Medulla oblongata (tissue), 1 donor: ENCODE measurements around the gene E2F1.
"Not testable (repeated sequence)": the region's sequence is repeated elsewhere in the genome, so short reads cannot be mapped to it uniquely, and the experiment has no call there.

Experiments used
- DNase-seq: peaks from one replicate; pipeline ENCODE4 v3.0.0-alpha.2; 2015; ENCODE audit errors: extremely low spot score

E2F1 gene

GRCh38 chr20:33658929-33659328 lies 27.3 kb downstream of the E2F1 start:
- no peak for DNase-seq

- DNase-seq, result no peak
Measured at GRCh38 chr20:33658510-33658909, 27.7 kb downstream of the E2F1 start.

GRCh38 chr20:33657704-33658095 lies 28.5 kb downstream of the E2F1 start:
- no peak for DNase-seq

GRCh38 chr20:33656783-33657703 lies 29.1 kb downstream of the E2F1 start:
- DNase-seq, result no peak

GRCh38 chr20:33656010-33656782 lies 30.0 kb downstream of the E2F1 start:
- DNase-seq, result no peak

GRCh38 chr20:33655164-33655563 lies 31.0 kb downstream of the E2F1 start:
- no peak for DNase-seq

- DNase-seq, result no peak
Measured at GRCh38 chr20:33654680-33655161, 31.5 kb downstream of the E2F1 start.

- no peak for DNase-seq
Measured at GRCh38 chr20:33653900-33654596, 32.1 kb downstream of the E2F1 start.

GRCh38 chr20:33653218-33653899 lies 32.8 kb downstream of the E2F1 start:
- peak; percentile 78 for DNase-seq

- DNase-seq, result no peak
Measured at GRCh38 chr20:33651562-33652048, 34.6 kb downstream of the E2F1 start.

- DNase-seq, result no peak
Measured at GRCh38 chr20:33650753-33651561, 35.2 kb downstream of the E2F1 start.

- no peak for DNase-seq
Measured at GRCh38 chr20:33650111-33650752, 36.0 kb downstream of the E2F1 start.

- peak; percentile 63 for DNase-seq
Measured at GRCh38 chr20:33649201-33649681, 36.9 kb downstream of the E2F1 start.

- DNase-seq, result no peak
Measured at GRCh38 chr20:33648396-33649004, 37.7 kb downstream of the E2F1 start.

GRCh38 chr20:33647603-33648395 lies 38.4 kb downstream of the E2F1 start:
- DNase-seq, result peak; percentile 53

GRCh38 chr20:33646959-33647602 lies 39.1 kb downstream of the E2F1 start:
- DNase-seq, result not testable (repeated sequence)

GRCh38 chr20:33646191-33646590 lies 40.0 kb downstream of the E2F1 start:
- no peak for DNase-seq

GRCh38 chr20:33645396-33645795 lies 40.8 kb downstream of the E2F1 start:
- no peak for DNase-seq
